Islet of Langerhans (tissue), 1 donor: Measurements from ENCODE around the gene S100A6.

ENCODE experiments used
- FAIRE-seq: peaks from one replicate; lab custom pipeline; 2011; peaks lifted over from hg19 to GRCh38; lab: Jason Lieb, UNC

The S100A6 gene

GRCh38 chr1:153545067-153546055, 9.6 kb upstream of the S100A6 start, which contains the start of gene S100A4:
Gene S100A4 (minus strand): TSS chr1:153545806. CDS start chr1:153544794, 1,012 bp downstream.
- no peak for FAIRE-seq

- FAIRE-seq: no peak
Measured at GRCh38 chr1:153544453-153545066, 8.8 kb upstream of the S100A6 start.

- FAIRE-seq: no peak
Measured at GRCh38 chr1:153543736-153544135, 7.9 kb upstream of the S100A6 start.

GRCh38 chr1:153542956-153543711, 7.3 kb upstream of the S100A6 start:
- FAIRE-seq: no peak

- no peak for FAIRE-seq
Measured at GRCh38 chr1:153541641-153542590, 6.1 kb upstream of the S100A6 start.

- no peak for FAIRE-seq
Measured at GRCh38 chr1:153540394-153541361, 4.9 kb upstream of the S100A6 start, which contains the start of gene S100A5. Gene S100A5 (minus strand): TSS chr1:153540934. CDS start chr1:153540191, 743 bp downstream.

GRCh38 chr1:153539395-153540093, 3.8 kb upstream of the S100A6 start:
- no peak for FAIRE-seq

- no peak for FAIRE-seq
Measured at GRCh38 chr1:153538315-153538821, 2.6 kb upstream of the S100A6 start.

- no peak for FAIRE-seq
Measured at GRCh38 chr1:153537376-153537730, 1.6 kb upstream of the S100A6 start.

GRCh38 chr1:153536671-153537375, 1.0 kb upstream of the S100A6 start:
- FAIRE-seq: no peak

GRCh38 chr1:153536012-153536670, 350 bp upstream of the S100A6 start:
- FAIRE-seq: no peak

GRCh38 chr1:153534925-153535241, 908 bp downstream of the S100A6 start:
- FAIRE-seq: no peak

GRCh38 chr1:153534226-153534924, 1.4 kb downstream of the S100A6 start:
- FAIRE-seq: no peak

- no peak for FAIRE-seq
Measured at GRCh38 chr1:153533689-153534201, 2.0 kb downstream of the S100A6 start.

- no peak for FAIRE-seq
Measured at GRCh38 chr1:153532769-153533599, 2.8 kb downstream of the S100A6 start.

GRCh38 chr1:153532181-153532580, 3.6 kb downstream of the S100A6 start:
- FAIRE-seq: no peak

- no peak for FAIRE-seq
Measured at GRCh38 chr1:153531638-153532037, 4.2 kb downstream of the S100A6 start.
